ENCODE measurements around the gene ENTREP1.
A peak's percentile ranks its signal among the peaks of the same experiment; 100 is the strongest.

The ENTREP1 gene

DNA sequence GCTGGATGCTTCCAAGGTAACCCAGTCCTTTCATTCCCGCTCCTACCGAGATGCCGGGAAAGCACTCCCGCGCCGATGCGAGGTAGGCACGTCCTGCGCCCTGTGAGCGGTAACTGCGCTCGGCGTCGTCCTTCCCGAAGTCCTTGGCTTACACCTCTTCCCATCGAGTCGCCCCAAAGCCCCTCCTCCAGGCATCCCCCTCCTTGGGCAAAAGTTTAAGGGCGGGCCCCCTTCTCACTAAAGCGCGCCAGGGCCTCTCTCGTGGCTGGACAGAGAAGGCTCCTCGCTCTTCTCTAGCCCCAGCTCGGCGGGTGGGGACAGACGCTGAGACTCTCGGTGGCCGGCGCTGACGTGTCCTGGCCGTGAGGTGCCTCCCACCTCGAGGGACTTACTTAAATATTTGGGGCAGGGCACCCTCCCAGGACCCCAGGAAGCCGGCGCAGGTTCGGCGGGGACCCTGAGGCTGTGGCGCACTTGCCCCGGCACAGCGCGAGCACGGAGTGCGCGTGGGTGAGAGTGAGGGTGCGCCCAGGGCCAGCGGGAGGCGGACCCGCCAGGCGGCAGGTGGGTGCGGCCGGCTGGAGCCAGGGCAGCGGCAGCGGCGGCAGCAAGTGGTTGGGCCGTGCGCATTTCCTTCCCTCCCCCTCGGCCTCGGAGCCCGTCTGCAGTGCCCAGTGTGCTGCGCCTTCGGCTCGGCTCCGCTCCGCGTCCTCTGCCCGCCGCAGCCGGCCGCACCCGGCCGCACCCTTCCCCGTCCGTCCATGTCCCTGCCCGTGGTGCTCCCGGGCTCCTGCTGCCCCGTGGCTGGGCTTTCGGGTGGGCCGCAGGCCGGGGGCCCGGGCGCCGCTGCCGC lies at the start of gene ENTREP1:
Gene ENTREP1, plus strand, starts transcription at position 667 of the 853 bp plus-strand sequence. Its CDS starts 95 bp downstream, at position 762.
- Histone ChIP-seq H3K9me3 (ENCODE audit: severe bottlenecking) (no peaks in the 10 kb centered on the region), H3K27ac (no peak within 1 kb of the TSS), H3K4me3 (ENCODE audit: low read depth, low read length) (peak within 1 kb of the TSS; percentile 38), H3K36me3 (no peaks in the 10 kb centered on the region), H3K27me3 (ENCODE audit: insufficient read depth, low read depth, severe bottlenecking) (peaks cover 32% of the 10 kb centered on the region)
- no peak for TF ChIP-seq CTCF (IDR thresholded peaks at IDR 0.05; ENCODE audit: low read depth, low read length)
- peak; percentile 42 for DNase-seq

- H3K27ac ChIP-seq, result no peak overlapping the region
- no peaks in the 10 kb centered on the region for H3K27me3 ChIP-seq (ENCODE audit: insufficient read depth, low read depth, severe bottlenecking)
- DNase-seq, result no peak
- no peak for TF ChIP-seq CTCF (IDR thresholded peaks at IDR 0.05; ENCODE audit: low read depth, low read length)
- H3K9me3 ChIP-seq (ENCODE audit: severe bottlenecking), result peaks cover 3% of the 10 kb centered on the region
- no peaks in the 10 kb centered on the region for H3K36me3 ChIP-seq
- H3K4me3 ChIP-seq (ENCODE audit: low read depth, low read length), result no peak overlapping the region
These were observed 48.2 kb upstream of the ENTREP1 start for GRCh38 chr9:69276775-69277174.

DNA sequence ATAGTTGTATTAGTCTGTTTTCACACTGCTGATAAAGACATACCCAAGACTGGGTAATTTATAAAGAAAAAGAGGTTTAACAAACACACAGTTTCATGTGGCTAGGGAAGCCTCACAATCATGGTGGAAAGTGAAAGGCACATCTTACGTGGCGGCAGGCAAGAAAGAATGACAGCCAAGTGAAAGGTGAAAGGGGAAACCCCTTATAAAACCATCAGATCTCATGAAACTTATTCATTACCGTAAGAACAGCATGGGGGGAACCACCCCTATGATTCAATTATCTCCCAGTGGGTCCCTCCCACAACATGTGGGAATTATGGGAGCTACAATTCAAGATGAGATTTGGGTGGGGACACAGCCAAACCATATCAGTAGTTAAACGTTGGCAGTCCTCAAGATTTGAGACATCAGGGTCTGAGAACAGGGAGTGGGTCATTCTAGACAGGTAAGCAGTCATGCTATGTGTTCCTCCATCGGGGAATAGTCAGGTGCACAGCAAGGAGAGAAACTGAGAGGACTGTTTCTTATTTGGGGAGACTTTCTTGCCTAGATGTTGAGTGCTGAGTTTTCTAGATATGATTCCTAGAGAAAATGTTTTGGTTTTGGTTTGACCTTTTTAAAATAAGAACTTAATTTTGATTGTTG lies 45.8 kb upstream of the ENTREP1 start:
- Histone ChIP-seq H3K36me3 (no peaks in the 10 kb centered on the region), H3K9me3 (ENCODE audit: severe bottlenecking) (peaks cover 3% of the 10 kb centered on the region), H3K27me3 (ENCODE audit: insufficient read depth, low read depth, severe bottlenecking) (no peaks in the 10 kb centered on the region), H3K4me3 (ENCODE audit: low read depth, low read length) (no peak overlapping the region), H3K27ac (no peak overlapping the region)
- DNase-seq, result no peak
- no peak for TF ChIP-seq CTCF (IDR thresholded peaks at IDR 0.05; ENCODE audit: low read depth, low read length)

GRCh38 chr9:69279733-69280132 lies 45.3 kb upstream of the ENTREP1 start:
- H3K9me3 ChIP-seq (ENCODE audit: severe bottlenecking), result peaks cover 3% of the 10 kb centered on the region
- no peak for DNase-seq
- TF ChIP-seq CTCF (IDR thresholded peaks at IDR 0.05; ENCODE audit: low read depth, low read length), result no peak
- H3K27ac ChIP-seq, result no peak overlapping the region
- no peaks in the 10 kb centered on the region for H3K27me3 ChIP-seq (ENCODE audit: insufficient read depth, low read depth, severe bottlenecking)
- no peak overlapping the region for H3K4me3 ChIP-seq (ENCODE audit: low read depth, low read length)
- no peaks in the 10 kb centered on the region for H3K36me3 ChIP-seq

DNA sequence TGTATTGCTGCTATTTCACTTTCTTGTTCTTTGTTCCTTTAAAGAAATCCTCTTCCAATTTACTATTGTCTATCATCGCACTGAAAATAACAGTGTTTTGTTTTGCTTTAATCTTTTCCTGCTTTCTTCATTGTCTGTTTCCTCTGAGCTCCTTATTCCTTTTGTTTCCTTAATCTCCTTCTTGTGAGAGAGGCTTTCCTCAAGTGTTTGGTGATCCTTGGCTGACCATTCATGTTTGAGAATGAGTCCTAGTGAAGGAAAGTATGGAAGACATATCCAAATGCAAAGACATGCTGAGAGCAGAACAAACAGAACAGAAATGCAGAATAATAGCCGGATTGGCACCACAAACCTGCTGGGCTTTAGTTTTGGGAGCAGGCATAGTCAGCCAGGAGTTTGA lies 42.0 kb upstream of the ENTREP1 start:
- no peaks in the 10 kb centered on the region for H3K36me3 ChIP-seq
- peaks cover 4% of the 10 kb centered on the region for H3K27me3 ChIP-seq (ENCODE audit: insufficient read depth, low read depth, severe bottlenecking)
- H3K9me3 ChIP-seq (ENCODE audit: severe bottlenecking), result no peaks in the 10 kb centered on the region
- no peak for DNase-seq
- TF ChIP-seq CTCF (IDR thresholded peaks at IDR 0.05; ENCODE audit: low read depth, low read length), result no peak
- no peak overlapping the region for H3K27ac ChIP-seq
- H3K4me3 ChIP-seq (ENCODE audit: low read depth, low read length), result no peak overlapping the region

Data from WERI-Rb-1 (cell line).